GM12865 (cell line): ENCODE results near the gene JAKMIP1.

Experiments used
- DNase-seq: peaks from one replicate; pipeline ENCODE4 v3.0.0; 2010; ENCODE audit warnings: low read depth
- H3K4me3 ChIP-seq: 2 replicates; pipeline ENCODE4 v1.5.1; 2011; ENCODE audit warnings: mild to moderate bottlenecking, low read depth, low read length, control low read depth
- TF ChIP-seq, protein P1 (sequence below): IDR thresholded peaks from 2 replicates; pipeline ENCODE4 v1.5.1; 2011; ENCODE audit warnings: low read length, control low read depth, low read depth, inconsistent platforms; ENCODE audit not compliant: insufficient read depth; ENCODE audit errors: missing control alignments

JAKMIP1 gene

DNA sequence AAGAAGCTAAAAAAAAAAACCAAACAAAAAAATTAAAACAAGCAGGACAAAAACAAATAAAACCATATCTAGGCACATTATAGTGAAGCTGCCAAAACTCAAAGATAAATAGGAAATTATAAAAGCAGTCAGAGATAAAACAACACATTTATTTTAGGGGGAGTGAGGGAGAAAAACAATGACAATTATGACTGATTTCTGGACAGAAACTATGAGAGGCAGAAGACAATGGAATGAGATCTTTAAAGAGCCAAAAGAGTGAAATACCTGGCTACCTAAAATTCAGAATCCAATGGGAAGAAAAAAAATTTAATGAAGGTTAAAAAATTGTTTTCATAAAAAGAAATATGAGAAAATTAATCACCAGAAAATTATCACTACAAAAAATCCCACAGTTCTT lies 215.5 kb downstream of the JAKMIP1 start:
- H3K4me3 ChIP-seq, result no peak overlapping the region
- DNase-seq, result no peak
- TF ChIP-seq, protein P1, sequence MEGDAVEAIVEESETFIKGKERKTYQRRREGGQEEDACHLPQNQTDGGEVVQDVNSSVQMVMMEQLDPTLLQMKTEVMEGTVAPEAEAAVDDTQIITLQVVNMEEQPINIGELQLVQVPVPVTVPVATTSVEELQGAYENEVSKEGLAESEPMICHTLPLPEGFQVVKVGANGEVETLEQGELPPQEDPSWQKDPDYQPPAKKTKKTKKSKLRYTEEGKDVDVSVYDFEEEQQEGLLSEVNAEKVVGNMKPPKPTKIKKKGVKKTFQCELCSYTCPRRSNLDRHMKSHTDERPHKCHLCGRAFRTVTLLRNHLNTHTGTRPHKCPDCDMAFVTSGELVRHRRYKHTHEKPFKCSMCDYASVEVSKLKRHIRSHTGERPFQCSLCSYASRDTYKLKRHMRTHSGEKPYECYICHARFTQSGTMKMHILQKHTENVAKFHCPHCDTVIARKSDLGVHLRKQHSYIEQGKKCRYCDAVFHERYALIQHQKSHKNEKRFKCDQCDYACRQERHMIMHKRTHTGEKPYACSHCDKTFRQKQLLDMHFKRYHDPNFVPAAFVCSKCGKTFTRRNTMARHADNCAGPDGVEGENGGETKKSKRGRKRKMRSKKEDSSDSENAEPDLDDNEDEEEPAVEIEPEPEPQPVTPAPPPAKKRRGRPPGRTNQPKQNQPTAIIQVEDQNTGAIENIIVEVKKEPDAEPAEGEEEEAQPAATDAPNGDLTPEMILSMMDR, result no peak

- peak; percentile 34 for DNase-seq
- no peak overlapping the region for H3K4me3 ChIP-seq
- TF ChIP-seq, protein P1, result no peak
Measured at GRCh38 chr4:5982156-5982973, 218.0 kb downstream of the JAKMIP1 start.

DNA sequence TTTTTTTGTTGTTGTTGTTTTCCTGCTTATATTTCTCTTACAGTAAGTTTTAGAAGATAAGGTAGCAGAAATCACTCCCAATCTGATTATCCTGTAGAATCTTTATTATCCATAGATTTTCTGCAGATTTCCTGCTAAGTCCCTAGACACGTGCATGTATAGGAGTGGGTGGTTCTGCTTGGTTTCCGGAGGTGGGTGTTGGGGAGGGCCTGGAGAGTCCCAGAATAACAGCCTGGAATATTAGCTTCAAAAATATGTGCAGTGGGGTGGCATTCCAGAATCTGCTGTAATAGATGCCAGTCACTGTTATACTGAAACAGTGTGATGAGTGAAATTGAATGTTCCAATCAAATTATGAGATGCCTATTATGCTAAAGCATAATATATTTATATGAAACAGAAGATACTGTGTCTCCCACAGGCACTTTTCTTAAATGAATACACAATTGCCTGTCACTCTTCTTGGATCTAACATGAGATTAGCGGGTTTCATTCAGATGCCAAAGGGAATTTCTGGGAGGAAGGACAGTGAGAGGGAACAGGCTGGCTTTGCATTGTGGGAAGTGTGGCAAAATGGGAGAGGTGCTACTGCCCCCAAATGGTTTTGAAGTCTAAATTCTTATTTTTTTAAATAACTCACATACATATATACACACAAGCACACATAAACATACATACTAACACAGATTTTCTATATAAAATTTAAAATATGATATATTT lies 219.8 kb downstream of the JAKMIP1 start:
- no peak for DNase-seq
- H3K4me3 ChIP-seq, result no peak overlapping the region
- TF ChIP-seq, protein P1, result no peak

DNA sequence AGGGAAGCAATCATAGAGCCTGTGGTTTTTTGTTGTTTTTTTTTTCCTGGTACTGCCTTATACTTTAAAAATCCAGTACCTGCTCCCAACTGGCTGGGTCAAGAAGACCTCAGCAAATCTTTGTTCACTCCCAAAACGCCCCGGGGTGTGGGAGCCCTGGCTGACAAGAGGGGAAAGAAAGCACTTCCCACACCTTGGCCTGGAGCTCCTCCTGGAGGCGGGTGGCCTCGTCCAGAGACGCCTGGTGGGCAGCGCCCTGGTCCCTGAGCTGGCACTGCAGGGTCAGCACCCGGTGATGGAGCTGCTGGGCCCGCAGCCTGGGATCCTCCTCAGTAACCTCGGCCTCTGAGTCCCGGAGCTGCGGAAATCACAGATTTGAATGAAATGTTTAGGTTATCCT lies 220.4 kb downstream of the JAKMIP1 start:
- H3K4me3 ChIP-seq, result no peak overlapping the region
- DNase-seq, result no peak
- TF ChIP-seq, protein P1, result no peak

DNA sequence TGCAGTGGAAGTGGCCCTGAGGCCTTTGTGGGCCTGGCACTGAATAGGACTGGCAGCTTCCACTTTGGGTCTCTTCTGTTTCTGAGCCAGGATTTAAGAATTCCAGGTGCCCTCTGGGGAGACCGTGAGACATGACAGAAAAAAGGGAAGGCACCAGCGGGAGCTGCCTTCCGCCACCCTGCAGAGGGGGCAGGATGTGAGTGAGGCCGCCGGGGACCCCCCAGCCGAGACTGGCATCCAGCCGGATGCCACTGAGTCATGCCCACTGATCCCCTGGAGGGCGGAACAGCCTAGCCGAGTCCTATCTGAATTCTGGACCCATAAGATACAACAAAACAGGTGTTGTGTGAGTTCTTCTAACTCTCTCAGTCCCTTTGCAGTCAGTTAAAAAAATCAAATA lies 223.4 kb downstream of the JAKMIP1 start:
- TF ChIP-seq, protein P1, result no peak
- no peak overlapping the region for H3K4me3 ChIP-seq
- no peak for DNase-seq

DNA sequence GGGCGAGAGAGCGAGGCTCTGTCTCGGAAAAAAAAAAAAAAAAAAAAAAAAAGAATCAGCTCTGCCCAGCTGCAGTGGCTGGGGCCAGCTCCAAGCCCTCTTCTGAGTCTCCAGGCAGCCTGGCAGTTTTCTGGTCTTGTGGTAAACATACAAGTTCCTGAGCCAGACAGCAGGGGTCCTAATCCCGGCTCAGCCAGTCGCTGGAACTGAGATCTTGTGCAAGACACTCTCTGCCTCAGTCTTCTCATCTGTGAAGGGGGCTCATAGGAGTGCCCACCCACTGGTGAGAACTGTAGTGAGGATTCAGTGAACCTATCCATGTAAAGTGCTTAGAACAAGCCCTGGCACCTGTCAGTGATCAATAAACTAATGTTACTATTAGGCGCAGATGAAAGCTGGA lies 223.9 kb downstream of the JAKMIP1 start:
- no peak for DNase-seq
- H3K4me3 ChIP-seq, result no peak overlapping the region
- TF ChIP-seq, protein P1, result no peak
